ENCODE data around the gene DGUOK. TPM values are rescaled to one million over a fixed set of nuclear protein-coding genes. Genes with fewer than 3 reads are reported as not detected.

The DGUOK gene
- total RNA-seq, 1 donor from 2014 or later = 18.1 TPM

DNA sequence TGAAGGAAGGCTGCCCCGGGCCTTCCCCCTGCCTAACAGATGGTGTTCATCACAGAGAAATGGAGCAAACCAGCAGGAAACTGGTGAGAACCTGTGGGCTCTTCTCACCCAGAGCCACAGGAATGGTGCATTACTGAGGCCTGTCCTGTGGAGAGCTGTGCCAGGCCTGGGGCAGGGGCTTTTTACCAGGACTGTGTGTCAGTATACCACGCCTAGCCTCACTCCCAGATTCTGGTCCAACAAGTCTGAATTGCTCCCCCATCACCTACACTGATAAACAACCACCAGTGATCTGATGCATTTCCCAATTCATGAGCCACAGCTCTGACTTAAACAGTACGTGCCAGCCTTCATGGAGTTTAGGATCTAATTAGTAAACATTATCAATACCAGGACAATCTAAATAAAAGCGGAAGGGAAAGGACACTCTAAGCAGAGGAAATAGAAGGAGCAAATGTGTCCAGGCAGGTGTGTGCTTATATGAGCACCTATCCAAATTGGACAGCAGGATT lies 8.9 kb upstream of the DGUOK start:
- DNase-seq = no peak
- intact Hi-C loops (cut with micrococcal nuclease) = no loop called here
- no peak for ATAC-seq

DNA sequence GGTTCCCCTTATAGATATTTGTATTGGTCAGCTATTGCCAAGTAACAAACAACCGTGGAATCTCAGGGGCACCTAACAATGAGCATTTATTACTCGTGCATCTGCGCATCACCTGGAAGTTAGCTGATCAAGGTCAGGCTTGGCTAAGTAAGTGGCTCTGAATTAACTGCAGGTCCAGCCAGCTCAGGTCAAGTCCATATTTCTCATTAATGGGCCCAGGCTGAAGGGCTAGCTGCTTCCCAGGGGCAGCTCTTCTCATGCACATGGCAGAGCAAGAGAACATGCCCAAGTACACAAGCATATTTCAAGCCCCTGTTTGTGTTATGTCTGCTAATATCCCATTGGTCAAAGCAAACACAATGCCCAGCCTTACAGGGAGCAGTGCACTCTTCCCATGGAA lies 7.8 kb upstream of the DGUOK start:
- DNase-seq (no peak), ATAC-seq (no peak)
- intact Hi-C loops (cut with micrococcal nuclease) = no loop called here

DNA sequence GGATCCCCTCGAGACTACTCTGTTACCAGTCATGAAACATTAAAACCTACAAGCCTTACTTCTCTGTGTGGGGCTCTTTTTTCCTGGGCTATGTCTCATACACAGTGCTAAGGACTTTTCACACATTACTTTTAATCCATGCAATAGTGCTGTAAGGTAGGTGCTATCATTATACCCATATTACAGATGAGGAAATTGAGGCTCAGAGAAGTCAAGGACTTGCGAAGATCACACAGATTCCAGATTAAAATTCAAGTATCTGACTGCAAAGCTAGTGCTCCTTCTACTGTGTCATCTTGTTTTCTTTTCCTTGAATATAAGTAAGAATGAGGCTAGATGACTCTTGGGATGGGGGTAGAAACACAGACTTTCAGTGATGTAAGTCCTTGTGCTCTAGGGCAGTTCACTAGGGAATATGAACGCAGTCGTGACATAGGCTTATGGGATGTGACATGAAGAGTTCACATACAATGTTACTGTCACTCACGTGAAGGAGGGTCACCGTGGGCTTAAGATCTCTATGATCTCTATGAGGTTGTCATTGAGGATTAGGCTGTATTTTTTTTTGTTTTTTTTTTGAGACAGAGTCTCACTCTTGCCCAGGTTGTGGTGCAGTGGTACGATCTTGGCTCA lies 7.0 kb upstream of the DGUOK start:
- DNase-seq = no peak
- no peak for ATAC-seq
- intact Hi-C loops (cut with micrococcal nuclease) = no loop called here

DNA sequence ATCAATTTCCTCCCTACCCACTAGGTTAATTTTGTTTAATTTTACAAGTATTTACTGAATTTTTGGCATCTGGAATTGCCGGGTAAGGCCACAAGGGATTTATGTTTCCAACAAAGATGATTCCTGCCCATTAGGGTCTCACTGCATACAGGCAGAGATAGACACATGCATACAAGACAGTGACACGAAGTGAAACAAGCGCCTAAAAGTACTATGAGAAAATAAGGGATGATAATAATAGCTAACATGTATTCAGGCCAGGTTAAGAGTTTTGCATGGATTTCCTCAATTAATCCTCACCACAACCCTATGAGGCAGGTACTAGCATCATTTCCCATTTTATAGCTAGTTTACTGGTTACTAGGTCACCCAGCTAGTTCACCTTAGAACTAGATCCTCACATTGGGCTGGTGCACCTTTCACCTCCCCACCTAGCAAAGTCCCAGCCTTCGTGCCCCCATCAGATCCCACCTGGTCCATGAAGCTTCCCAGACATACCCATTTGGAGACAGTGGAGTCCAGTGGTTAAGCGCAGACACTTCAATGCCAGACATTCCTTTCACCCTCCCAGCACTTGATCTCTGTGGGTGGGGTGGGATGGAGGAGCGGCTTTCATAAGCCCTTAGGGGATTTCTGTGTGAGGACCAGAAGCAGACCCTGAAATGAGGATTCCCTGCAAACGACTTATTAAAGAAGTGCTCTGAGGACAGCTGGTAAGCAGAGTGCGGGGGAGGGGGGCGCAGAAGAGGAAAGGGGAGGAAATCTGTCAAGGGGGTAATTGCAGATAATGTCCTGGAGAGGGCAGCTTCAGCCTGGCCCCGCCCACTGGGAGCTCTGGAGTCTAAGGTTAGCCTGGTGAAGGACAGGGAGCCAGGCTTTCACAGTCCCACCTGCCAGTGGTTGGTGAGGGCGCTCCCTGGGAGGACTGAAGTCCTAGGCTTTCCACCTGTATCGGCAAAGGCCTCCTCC lies 5.8 kb upstream of the DGUOK start:
- ATAC-seq (peak; percentile 53), DNase-seq (peak; percentile 53)
- intact Hi-C loops (cut with micrococcal nuclease) = no loop called here

DNA sequence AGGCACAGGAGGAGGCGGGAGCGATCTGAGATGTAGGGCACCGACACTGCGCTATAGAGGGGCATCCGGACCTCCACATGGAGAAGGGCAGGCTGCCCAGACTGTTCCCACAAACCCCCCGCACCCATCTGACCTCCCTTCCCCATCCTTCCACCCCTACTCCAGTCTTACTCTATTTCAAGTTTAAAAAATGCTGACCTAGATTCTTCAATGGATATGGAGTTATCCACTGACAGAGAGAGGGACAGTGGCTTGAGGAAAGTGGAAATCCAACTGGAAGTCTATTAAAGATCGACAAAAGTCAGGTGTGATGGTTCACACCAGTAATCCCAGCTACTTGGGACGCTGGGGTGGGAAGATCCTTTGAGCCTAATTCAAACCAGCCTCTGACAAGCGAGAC lies 5.1 kb upstream of the DGUOK start:
- ATAC-seq = no peak

DNA sequence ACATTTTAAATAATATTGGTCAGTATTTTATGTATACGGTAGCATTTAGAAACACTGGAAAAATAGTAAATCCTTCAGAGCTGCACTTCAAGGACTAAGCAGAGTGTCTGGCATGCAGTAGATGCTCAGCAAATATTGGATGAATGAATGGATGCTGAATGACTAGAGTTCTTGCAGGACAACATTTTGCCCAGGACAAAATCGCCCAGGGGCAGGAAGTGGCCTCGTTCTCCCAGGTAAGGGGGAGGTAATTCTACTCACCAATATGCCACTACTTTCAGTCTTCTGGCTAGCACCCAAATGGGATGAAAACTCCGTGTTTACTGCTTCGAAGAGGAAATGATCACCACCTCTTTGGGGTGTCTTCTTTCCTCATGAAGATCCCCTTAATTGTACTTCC lies 4.0 kb upstream of the DGUOK start:
- no peak for ATAC-seq
- DNase-seq = no peak
- intact Hi-C loops (cut with micrococcal nuclease) = no loop called here

More for the DNA sequence above, 5.1 kb upstream of the DGUOK start:
- DNase-seq = no peak
- intact Hi-C loops (cut with micrococcal nuclease) = no loop called here

DNA sequence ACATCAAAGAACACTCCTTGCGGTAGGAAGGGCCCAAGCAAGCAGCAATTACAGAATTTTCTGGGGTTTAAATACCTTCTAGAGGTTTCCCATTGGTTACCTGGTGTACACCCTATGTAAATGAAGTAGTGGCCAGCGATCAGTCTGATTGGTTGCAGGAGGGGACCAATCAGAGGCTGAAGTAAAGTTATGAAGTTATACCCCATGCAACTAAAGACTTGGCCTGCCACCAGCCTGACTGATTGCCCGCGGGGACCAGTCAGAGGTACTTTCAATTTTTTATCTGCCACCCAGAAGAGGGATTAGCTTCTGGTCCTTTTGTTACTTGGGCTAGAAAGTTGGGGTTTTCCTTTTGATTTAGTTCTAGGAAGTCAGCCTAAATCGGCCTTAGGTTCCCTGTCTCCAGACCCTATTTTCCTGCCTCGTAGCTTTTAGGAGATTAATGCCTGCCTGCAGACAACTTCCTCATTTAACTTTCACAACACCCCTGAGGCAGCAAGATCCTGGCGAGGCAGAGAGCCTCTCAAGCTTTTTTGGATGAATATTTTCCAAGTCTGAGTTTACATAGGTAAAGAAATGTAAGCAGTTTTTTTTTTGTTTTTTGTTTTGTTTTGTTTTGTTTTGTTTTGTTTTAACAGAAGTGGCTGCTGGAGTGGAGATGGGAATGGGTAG lies 1.5 kb upstream of the DGUOK start:
- DNase-seq (no peak), ATAC-seq (no peak)
- intact Hi-C loops (cut with micrococcal nuclease) = no loop called here

DNA sequence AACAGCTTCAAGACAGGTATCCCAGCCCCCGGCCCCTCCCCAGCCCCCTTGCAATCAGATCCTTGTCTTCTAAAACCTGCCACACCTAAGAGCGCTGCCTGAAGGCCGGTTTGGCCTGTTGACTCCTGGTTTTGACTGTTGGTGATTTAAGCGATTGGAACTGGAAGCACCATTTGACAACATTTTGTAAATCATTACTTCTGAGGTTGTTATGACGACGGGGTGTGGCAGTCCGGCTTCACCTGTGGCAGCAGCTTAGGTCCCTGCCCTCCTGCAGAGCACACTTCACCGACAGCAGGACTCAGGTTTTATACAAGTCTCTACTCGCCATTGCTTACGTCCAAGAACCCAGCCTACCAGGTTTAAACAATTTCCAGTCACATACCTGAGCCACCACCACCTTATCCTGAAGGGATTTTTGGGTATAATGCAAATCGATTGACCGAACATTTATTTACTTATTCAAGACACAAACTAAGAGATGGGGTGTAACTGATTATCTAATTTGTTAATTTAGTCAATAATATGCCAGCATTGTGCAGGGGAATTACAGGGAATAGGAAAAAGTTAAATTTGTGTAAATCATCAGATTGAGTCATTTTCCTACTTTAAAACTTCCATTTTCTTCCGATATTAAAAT lies 707 bp upstream of the DGUOK start:
- intact Hi-C loops (cut with micrococcal nuclease) = no loop called here
- ATAC-seq (no peak), DNase-seq (no peak)

DNA sequence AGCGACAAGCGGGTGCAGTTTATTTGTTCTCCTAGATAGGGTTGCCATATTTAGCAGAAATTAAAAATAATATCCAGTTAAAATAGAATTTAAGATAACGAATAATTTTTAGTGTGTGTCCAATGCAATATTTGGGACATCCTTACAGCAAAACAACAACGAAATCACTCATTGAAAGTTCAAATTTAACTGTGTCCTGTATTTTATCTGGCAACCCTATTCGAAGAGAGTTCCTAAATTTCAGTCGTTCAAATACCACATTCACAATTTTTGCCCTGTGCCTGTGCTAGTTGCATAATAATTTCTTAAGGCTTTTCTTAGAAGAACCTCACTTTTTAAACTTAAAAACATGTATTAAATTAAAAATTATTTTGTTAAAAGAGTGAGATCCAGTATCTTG lies 664 bp downstream of the DGUOK start:
- no peak for DNase-seq
- intact Hi-C loops (cut with micrococcal nuclease) = no loop called here
- ATAC-seq = no peak

DNA sequence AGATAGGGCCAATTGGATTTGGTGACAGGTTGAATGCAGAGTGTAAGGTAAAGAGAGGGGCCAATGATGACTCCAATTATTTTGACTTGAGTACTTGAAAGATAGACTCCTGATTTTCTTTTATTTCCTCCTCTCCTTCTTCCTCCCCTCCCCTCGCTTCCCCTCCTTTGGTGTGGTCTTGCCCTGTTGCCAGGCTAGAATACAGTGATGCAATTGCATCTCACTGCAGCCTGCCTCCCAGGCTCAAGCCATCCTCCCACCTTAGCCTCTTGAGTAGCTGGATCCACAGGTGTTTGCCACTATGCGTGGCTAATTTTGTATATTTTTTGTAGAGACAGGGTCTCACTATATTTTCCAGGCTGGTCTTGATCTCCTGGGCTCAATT lies 2.3 kb downstream of the DGUOK start:
- DNase-seq = no peak
- intact Hi-C loops (cut with micrococcal nuclease) = no loop called here
- no peak for ATAC-seq

DNA sequence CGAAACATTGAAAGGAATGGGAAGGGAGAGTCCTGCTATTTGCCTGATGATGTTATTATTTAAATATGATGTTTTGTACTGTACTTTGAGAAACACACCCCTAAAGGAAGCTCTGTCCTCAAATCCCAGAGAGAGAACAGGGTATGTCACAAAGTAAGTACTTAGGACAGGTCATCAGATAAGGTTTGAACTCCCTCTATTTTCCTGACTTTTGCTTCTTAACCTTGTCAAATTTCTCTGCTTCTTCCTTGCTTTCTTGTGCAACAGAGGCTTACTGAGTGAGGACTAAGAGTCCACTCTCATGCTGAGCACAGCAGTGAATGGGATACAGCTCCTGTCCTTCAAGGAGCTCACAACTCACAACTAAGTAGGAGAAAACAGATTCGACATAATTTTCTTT lies 3.7 kb downstream of the DGUOK start:
- DNase-seq (no peak), ATAC-seq (no peak)
- intact Hi-C loops (cut with micrococcal nuclease) = no loop called here

DNA sequence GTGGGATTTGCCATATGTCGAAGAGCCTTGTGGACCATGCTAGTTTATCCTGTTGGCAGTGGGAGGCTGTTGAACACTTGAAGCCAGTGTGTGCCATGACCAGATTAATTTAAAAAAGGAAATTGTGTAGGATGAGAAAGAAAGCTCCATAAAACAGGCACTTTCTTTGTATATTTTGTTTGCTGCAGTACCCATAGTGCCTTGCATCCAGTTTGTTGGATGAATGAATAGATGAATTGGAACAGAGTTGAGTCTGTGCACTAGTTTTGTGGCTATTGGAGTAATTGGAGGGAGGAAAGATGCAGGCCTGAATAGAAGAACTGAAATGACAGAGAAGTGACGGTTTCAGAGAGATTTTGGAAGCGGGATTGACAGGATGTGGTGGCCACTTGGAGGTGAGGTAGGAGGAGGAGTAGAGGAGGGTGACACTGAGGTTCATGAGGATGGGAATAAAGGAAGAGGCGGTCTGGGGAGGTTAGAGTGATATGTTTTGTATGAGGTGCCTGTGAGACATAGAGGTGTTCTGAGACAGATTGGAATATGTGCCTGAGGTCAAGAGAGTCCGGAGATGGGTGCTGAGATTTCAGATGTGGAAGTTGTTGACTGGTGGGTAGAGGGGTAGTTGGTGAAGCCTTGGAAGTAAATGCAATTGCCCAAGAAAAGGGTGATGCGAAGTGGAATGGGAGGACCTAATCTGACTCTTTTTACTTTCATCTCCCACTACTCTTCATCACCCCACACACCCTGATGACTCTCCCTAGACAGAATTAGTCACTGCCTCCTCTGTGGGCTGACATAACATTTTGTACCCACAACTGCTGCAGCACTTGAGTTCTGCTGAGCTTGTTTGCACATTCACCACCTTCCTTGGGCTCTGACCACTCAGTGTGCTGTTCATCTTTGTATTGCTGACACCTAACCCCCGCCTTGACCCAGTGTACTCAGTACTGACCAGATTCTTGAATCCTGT lies 5.1 kb downstream of the DGUOK start:
- intact Hi-C loops (cut with micrococcal nuclease) = no loop called here
- ATAC-seq (no peak), DNase-seq (no peak)

DNA sequence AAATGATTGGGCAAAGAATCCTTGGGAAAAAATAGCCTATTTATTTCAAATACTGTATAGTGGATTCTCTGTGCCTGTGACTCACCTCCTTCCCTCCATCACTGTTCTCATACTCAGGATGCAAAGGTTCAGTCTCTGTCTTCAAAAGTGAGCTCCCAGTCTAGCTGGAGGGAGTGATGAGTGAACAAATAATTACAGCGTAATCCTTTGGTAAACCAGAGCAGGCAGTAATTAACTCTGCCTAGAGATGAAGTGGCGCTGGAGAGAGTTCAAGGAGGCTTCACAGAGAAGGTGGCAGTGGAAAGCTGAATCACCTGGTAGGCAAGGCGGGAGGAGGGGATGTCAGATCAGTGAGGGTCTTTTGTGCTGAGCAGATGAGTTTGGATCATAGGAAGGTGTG lies 6.5 kb downstream of the DGUOK start:
- intact Hi-C loops (cut with micrococcal nuclease) = no loop called here
- no peak for ATAC-seq

DNA sequence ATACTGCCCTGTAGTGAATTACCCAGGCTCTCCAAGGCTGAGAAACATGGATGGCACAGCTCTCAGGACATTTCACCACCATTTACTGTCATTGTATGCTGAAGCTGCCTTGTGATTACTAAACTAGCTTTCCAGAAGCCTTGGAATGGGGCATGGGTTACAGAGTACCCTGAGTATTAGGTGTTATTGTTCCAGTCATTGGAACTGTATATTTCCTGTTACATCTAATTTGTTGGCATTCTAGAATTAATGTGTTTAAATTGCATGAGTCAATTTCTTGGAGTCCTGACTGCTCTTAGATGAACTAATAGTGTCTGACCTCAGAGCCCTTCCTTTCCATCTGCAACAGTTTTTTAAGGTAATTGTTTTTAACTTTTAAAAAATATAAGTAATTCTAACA lies 9.0 kb downstream of the DGUOK start:
- intact Hi-C loops (cut with micrococcal nuclease) = no loop called here

More for the DNA sequence above, 6.5 kb downstream of the DGUOK start:
- DNase-seq = no peak

DNA sequence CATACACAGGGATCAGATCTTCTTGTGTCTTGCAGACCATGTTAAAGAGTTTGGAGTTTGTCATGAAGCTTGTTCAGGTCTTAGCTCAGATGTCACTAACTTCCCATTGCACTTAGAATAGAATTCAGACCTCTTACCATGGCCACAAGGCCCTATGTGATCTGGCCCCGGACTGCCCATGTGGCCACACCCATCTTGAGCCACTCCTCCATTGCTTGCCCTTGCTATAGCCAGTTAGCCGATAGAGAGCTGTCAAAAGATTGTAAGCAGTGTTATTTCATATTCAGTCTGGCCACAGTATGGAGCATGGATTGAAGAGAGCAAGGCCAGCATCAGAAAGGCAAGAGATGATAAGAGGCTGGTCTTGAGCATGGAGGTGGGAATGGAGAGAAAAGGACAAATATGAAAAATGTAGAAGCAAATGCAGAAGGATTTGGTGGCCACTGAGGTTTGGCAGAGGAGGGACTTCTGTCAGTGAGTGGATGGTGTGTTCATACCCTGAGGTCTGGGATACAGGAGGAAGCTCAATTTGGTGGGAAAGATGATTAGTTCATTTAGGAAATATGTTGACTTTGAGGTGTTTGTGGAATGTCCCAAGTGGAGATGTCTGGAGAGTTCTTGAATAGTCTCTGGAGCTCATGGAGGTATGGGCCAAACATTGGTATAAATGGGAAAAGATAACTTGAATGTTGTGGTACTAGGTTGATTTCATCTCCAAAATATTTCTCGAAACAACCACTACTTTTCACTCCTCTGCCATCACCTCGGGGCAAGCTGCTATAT lies 10.6 kb downstream of the DGUOK start:
- no peak for DNase-seq
- ATAC-seq = no peak
- intact Hi-C loops (cut with micrococcal nuclease) = no loop called here

More for the DNA sequence above, 9.0 kb downstream of the DGUOK start:
- DNase-seq (no peak), ATAC-seq (no peak)

DNA sequence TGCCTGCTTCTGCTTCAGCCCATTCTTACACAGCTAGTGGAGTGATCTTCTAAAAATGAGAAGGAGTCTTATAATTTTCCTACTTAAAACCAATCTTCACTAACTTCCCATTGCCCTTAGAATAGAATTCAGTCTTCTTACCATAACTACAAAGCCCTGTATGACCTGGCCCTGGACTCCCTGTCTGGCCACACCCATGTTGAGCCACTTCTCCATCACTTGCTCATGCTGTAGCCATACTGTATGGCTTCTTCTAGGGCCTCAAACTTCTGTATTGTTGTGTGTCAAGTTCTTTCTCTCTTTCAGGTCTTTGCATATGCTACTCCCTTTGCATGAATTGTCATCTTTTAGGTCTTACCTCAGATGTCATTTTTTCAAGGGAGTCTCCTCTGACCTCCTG lies 11.2 kb downstream of the DGUOK start:
- intact Hi-C loops (cut with micrococcal nuclease) = no loop called here

DNA sequence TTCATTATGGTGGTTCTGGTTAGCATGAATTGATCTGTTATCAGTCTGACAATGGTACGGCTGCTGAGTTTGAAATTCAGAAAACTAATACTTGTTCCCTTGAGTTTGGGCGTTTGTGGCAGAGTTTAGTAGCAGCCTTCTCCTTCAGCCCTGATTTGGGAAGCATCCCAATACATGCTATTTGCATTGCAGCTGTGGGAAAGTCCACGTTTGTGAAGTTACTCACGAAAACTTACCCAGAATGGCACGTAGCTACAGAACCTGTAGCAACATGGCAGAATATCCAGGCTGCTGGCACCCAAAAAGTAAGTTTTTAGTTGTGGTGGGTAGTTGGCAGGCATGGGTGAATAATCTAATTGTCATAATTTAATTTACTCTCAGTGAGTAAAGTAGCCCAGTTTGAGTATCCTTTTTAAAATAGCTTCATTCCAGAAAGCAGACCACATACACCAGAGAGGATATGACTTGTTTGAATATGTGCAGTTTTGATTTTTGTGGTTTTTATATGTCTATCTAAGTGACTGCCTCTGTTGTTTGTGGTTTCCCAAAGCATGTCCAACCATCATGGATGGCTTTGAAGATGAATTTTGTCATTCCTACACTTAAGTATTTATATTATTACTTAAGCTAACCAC lies 12.2 kb downstream of the DGUOK start:
- ATAC-seq (no peak), DNase-seq (no peak)
- intact Hi-C loops (cut with micrococcal nuclease) = no loop called here

More for the DNA sequence above, 11.2 kb downstream of the DGUOK start:
- no peak for DNase-seq
- no peak for ATAC-seq

All from left ventricle myocardium superior (tissue), 1 donor.